WTC11 (cell line): ENCODE results near the gene ZBTB20. TPM values are rescaled to one million over a fixed set of nuclear protein-coding genes. Genes with fewer than 3 reads are reported as not detected.

Experiments used
- ATAC-seq: fragments of 200-7000 bp; cut with Tn5 transposase; 2 replicates; pipeline ENCODE4 v1.10.0; 2021; ENCODE audit warnings: mild to moderate bottlenecking, moderate library complexity
- CTCF ChIA-PET: fragments of 300-600 bp; sonication (Branson Sonifier 250); formaldehyde crosslinking; loops from one replicate; lab custom pipeline; 2021; ENCODE audit warnings: antibody characterized with exemption; lab: Charles Lee
- POLR2A ChIA-PET: fragments of 350-600 bp; sonication (Branson Sonifier 250); formaldehyde crosslinking; loops from one replicate; lab custom pipeline; 2021; ENCODE audit warnings: antibody characterized with exemption; lab: Charles Lee
- DNase-seq: peaks from one replicate; pipeline ENCODE4 v3.0.0; 2021; ENCODE audit warnings: low spot score
- H3K27ac Mint-ChIP-seq: 2 replicates; pipeline ENCODE4 v1.8.0; 2021; ENCODE audit warnings: mixed read lengths
- H3K27me3 Mint-ChIP-seq: 2 replicates; pipeline ENCODE4 v1.8.0; 2021; ENCODE audit warnings: low read depth, mild to moderate bottlenecking, moderate library complexity, mixed read lengths
- H3K36me3 Mint-ChIP-seq: 2 replicates; pipeline ENCODE4 v1.8.0; 2021; ENCODE audit warnings: mixed read lengths
- H3K4me1 Mint-ChIP-seq: 2 replicates; pipeline ENCODE4 v1.8.0; 2022; ENCODE audit warnings: mixed read lengths
- H3K4me3 Mint-ChIP-seq: 2 replicates; pipeline ENCODE4 v1.8.0; 2021; ENCODE audit warnings: mild to moderate bottlenecking, moderate library complexity, mixed read lengths
- H3K9me3 Mint-ChIP-seq: 2 replicates; pipeline ENCODE4 v1.8.0; 2021; ENCODE audit warnings: mixed read lengths
- CREM ChIP-seq: sonication (generic); formaldehyde crosslinking; IDR thresholded peaks from 2 replicates; pipeline ENCODE4 v1.8.1; 2022; ENCODE audit warnings: mild to moderate bottlenecking, missing genetic modification reagents, moderate library complexity
- GTF2I ChIP-seq: fragments of 250-450 bp; sonication (Bioruptor Pico); conservative IDR thresholded peaks from 2 replicates; pipeline ENCODE4 v1.4.0; 2021; ENCODE audit warnings: mild to moderate bottlenecking
- IRF1 ChIP-seq: sonication (generic); formaldehyde crosslinking; IDR thresholded peaks from 2 replicates; pipeline ENCODE4 v1.8.0; 2023; ENCODE audit warnings: missing genetic modification reagents
- JAZF1 ChIP-seq: fragments of 250-450 bp; sonication (Bioruptor Pico); IDR thresholded peaks from 2 replicates; pipeline ENCODE4 v1.9.0; 2021; ENCODE audit warnings: moderate library complexity, mild to moderate bottlenecking, inconsistent platforms
- KAT7 ChIP-seq: sonication (generic); formaldehyde crosslinking; IDR thresholded peaks from 2 replicates; pipeline ENCODE4 v1.8.1; 2023; ENCODE audit warnings: missing genetic modification reagents, mild to moderate bottlenecking, borderline replicate concordance
- NFE2L1 ChIP-seq: sonication (generic); formaldehyde crosslinking; IDR thresholded peaks from 2 replicates; pipeline ENCODE4 v1.8.1; 2023; ENCODE audit warnings: missing genetic modification reagents
- PREB ChIP-seq: sonication (generic); formaldehyde crosslinking; IDR thresholded peaks from 2 replicates; pipeline ENCODE4 v1.8.1; 2022; ENCODE audit warnings: mild to moderate bottlenecking, missing genetic modification reagents, moderate library complexity, borderline replicate concordance
- RELA ChIP-seq: sonication (generic); formaldehyde crosslinking; IDR thresholded peaks from 2 replicates; pipeline ENCODE4 v1.8.1; 2022; ENCODE audit warnings: missing genetic modification reagents, mild to moderate bottlenecking, borderline replicate concordance
- TEAD4 ChIP-seq: sonication (generic); formaldehyde crosslinking; IDR thresholded peaks from 2 replicates; pipeline ENCODE4 v1.8.0; 2022; ENCODE audit warnings: mild to moderate bottlenecking, missing genetic modification reagents
- ZNF416 ChIP-seq: fragments of 250-450 bp; sonication (Bioruptor Pico); IDR thresholded peaks from 2 replicates; pipeline ENCODE4 v1.9.0; 2021; ENCODE audit warnings: mild to moderate bottlenecking, inconsistent platforms
- ZNF671 ChIP-seq: fragments of 250-450 bp; sonication (Bioruptor Pico); IDR thresholded peaks from 2 replicates; pipeline ENCODE4 v1.8.0; 2021; ENCODE audit warnings: mild to moderate bottlenecking
- ZSCAN18 ChIP-seq: fragments of 250-450 bp; sonication (Bioruptor Pico); IDR thresholded peaks from 2 replicates; pipeline ENCODE4 v2.1.2; 2022; ENCODE audit warnings: mild to moderate bottlenecking, moderate library complexity
- total RNA-seq: library from RNA; stranded (reverse); gene quantifications from 3 replicates; pipeline ENCODE4 v1.2.3, GENCODE V29; 2021
- TF ChIP-seq, protein P1 (sequence below): sonication (generic); formaldehyde crosslinking; IDR thresholded peaks from 2 replicates; pipeline ENCODE4 v1.8.1; 2022; ENCODE audit warnings: mild to moderate bottlenecking, moderate library complexity, missing genetic modification reagents
- TF ChIP-seq, protein P2 (sequence below): sonication (generic); formaldehyde crosslinking; IDR thresholded peaks from 2 replicates; pipeline ENCODE4 v1.8.0; 2022; ENCODE audit warnings: mild to moderate bottlenecking, missing genetic modification reagents
- TF ChIP-seq, protein P3 (sequence below): sonication (generic); formaldehyde crosslinking; IDR thresholded peaks from 2 replicates; pipeline ENCODE4 v1.8.1; 2023; ENCODE audit warnings: mild to moderate bottlenecking, missing genetic modification reagents
- TF ChIP-seq, protein P4 (sequence below): sonication (generic); formaldehyde crosslinking; IDR thresholded peaks from 2 replicates; pipeline ENCODE4 v1.8.1; 2023; ENCODE audit warnings: mild to moderate bottlenecking, moderate library complexity, missing genetic modification reagents

ZBTB20 gene
- total RNA-seq, 1 experiment from 2014 or later, result 1.5 TPM

DNA sequence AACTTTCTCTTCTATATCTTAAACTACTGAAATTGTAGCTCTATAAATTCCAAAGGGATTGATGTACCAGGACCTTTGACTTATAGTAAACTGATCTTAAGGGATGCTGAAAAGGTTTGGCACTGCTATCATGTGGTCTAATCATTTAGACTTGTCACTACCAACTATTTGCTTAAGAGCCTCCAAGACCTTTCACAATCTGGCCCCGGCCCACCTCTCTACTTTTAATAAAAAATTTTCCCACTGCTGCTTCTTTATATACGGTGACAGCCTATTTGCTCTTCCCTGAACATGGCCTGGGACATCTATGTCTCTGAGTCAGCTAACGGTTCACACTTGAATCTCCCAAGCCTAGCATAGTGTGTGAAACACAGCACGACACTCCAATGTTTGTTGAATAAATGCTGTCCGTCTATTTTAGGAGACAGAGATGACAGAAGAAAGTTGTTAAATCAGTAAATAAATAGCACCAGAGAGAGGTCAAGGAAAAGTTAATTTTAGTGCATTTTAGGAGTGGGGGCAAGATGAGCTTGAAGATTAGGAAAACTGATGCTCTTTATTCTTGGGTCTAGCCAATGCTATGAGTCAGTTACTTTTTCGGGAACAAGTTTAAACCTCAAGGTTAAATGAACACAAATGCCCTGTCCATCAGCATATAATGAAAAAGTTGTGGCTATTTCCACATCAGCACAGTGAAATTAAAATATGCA, 640.3 kb downstream of the ZBTB20 start:
- H3K27ac Mint-ChIP-seq, result no peak overlapping the region
- H3K9me3 Mint-ChIP-seq, result no peaks in the 10 kb centered on the region
- POLR2A ChIA-PET, result no interaction called here
- CTCF ChIA-PET, result no interaction called here
- H3K4me1 Mint-ChIP-seq, result peaks cover 24% of the 10 kb centered on the region
- no peaks in the 10 kb centered on the region for H3K36me3 Mint-ChIP-seq
- no peak for TF ChIP-seq PREB (CRISPR knock-in tag)
- DNase-seq (no peak), ATAC-seq (no peak)
- H3K27me3 Mint-ChIP-seq, result no peaks in the 10 kb centered on the region
- no peak overlapping the region for H3K4me3 Mint-ChIP-seq

DNA sequence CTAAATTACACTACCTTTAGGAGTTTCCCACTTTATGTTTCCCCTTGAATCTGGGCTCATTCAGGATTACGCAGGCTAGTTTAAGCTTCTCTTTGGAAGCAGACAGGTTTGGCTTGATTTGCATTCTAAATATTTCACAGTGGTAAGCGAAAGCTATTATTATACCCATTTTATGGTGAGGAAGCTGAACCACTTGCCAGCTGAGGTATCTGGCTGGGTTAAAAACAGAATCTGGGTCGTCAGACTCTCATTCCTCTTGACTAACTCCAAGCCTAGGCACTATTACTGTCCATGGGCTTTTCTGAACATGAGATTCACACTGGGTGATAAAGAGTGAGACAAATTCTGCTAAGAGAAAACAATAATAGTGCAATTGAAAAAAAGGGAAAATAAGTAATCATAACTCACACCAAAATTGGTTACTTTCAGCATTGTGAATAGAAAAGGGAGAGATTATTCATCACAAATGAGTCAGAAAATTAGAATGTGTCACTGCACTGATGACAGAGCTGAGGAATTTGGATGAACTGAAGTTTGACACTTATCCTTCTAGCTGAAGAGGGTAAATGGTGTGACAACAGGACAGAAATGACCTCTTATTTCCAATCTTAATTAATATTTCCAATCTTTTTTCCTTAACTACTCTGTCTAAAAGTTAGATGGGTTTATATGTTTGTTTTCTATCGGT, 642.0 kb downstream of the ZBTB20 start:
- H3K4me1 Mint-ChIP-seq, result peaks cover 24% of the 10 kb centered on the region
- ChIA-PET POLR2A (no interaction called here), CTCF (no interaction called here)
- H3K9me3 Mint-ChIP-seq, result no peaks in the 10 kb centered on the region
- H3K4me3 Mint-ChIP-seq, result no peak overlapping the region
- TF ChIP-seq, protein P1, sequence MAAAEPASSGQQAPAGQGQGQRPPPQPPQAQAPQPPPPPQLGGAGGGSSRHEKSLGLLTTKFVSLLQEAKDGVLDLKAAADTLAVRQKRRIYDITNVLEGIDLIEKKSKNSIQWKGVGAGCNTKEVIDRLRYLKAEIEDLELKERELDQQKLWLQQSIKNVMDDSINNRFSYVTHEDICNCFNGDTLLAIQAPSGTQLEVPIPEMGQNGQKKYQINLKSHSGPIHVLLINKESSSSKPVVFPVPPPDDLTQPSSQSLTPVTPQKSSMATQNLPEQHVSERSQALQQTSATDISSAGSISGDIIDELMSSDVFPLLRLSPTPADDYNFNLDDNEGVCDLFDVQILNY (CRISPR knock-in tag), result no peak
- TF ChIP-seq, protein P2, sequence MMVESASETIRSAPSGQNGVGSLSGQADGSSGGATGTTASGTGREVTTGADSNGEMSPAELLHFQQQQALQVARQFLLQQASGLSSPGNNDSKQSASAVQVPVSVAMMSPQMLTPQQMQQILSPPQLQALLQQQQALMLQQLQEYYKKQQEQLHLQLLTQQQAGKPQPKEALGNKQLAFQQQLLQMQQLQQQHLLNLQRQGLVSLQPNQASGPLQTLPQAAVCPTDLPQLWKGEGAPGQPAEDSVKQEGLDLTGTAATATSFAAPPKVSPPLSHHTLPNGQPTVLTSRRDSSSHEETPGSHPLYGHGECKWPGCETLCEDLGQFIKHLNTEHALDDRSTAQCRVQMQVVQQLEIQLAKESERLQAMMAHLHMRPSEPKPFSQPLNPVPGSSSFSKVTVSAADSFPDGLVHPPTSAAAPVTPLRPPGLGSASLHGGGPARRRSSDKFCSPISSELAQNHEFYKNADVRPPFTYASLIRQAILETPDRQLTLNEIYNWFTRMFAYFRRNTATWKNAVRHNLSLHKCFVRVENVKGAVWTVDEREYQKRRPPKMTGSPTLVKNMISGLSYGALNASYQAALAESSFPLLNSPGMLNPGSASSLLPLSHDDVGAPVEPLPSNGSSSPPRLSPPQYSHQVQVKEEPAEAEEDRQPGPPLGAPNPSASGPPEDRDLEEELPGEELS (CRISPR knock-in tag), result no peak
- TF ChIP-seq IRF1 (CRISPR knock-in tag) (no peak), JAZF1 (CRISPR knock-in tag) (no peak), RELA (CRISPR knock-in tag) (no peak)
- no peaks in the 10 kb centered on the region for H3K27me3 Mint-ChIP-seq
- no peak for ATAC-seq
- H3K27ac Mint-ChIP-seq, result no peak overlapping the region
- no peak for DNase-seq
- no peaks in the 10 kb centered on the region for H3K36me3 Mint-ChIP-seq

GRCh38 chr3:114502204-114502603, 644.9 kb downstream of the ZBTB20 start:
- ChIA-PET CTCF (no interaction called here), POLR2A (no interaction called here)
- Mint-ChIP-seq H3K27me3 (no peaks in the 10 kb centered on the region), H3K4me1 (peaks cover 13% of the 10 kb centered on the region), H3K9me3 (no peaks in the 10 kb centered on the region), H3K36me3 (no peaks in the 10 kb centered on the region), H3K4me3 (no peak overlapping the region), H3K27ac (no peak overlapping the region)
- TF ChIP-seq GTF2I (CRISPR knock-in tag), result no peak
- TF ChIP-seq CREM (CRISPR knock-in tag), result no peak
- TF ChIP-seq ZNF671 (CRISPR knock-in tag), result no peak
- no peak for TF ChIP-seq ZSCAN18 (CRISPR knock-in tag)
- DNase-seq, result no peak
- ATAC-seq, result no peak

DNA sequence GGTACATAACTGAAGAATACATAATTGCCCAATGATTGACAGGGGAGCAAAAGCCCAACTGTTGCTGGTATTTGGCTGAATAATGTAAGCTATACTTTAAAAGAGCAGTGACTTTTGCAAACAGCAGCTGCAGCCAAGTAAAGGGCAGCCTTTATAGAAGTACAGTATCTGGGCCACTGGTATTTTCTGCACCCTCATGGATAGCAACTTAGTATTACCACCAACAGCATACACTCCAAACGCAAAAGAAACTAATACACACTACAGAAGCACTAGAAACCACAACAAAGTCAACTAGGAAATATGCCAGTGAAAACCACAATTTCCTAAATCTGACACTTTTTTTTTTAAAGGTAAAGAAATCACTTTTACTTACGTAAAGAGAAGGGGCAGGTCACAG, 647.1 kb downstream of the ZBTB20 start:
- H3K36me3 Mint-ChIP-seq, result no peaks in the 10 kb centered on the region
- ChIA-PET CTCF (interaction anchor here (1.0 to 1.3 kb wide), 2 partner anchors 81 to 352 kb away, joined by 3 read pairs; no protein-coding TSS in a partner anchor), POLR2A (no interaction called here)
- peaks cover 20% of the 10 kb centered on the region for H3K4me1 Mint-ChIP-seq
- H3K4me3 Mint-ChIP-seq, result no peak overlapping the region
- no peaks in the 10 kb centered on the region for H3K27me3 Mint-ChIP-seq
- ATAC-seq (no peak), DNase-seq (no peak)
- no peaks in the 10 kb centered on the region for H3K9me3 Mint-ChIP-seq
- H3K27ac Mint-ChIP-seq, result no peak overlapping the region
- TF ChIP-seq, protein P3, sequence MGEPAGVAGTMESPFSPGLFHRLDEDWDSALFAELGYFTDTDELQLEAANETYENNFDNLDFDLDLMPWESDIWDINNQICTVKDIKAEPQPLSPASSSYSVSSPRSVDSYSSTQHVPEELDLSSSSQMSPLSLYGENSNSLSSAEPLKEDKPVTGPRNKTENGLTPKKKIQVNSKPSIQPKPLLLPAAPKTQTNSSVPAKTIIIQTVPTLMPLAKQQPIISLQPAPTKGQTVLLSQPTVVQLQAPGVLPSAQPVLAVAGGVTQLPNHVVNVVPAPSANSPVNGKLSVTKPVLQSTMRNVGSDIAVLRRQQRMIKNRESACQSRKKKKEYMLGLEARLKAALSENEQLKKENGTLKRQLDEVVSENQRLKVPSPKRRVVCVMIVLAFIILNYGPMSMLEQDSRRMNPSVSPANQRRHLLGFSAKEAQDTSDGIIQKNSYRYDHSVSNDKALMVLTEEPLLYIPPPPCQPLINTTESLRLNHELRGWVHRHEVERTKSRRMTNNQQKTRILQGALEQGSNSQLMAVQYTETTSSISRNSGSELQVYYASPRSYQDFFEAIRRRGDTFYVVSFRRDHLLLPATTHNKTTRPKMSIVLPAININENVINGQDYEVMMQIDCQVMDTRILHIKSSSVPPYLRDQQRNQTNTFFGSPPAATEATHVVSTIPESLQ (CRISPR knock-in tag), result no peak
- TF ChIP-seq KAT7 (CRISPR knock-in tag), result no peak
- TF ChIP-seq, protein P1 (CRISPR knock-in tag), result no peak
- no peak for TF ChIP-seq NFE2L1 (CRISPR knock-in tag)
- no peak for TF ChIP-seq TEAD4 (CRISPR knock-in tag)
- no peak for TF ChIP-seq ZNF416 (CRISPR knock-in tag)
- TF ChIP-seq, protein P4, sequence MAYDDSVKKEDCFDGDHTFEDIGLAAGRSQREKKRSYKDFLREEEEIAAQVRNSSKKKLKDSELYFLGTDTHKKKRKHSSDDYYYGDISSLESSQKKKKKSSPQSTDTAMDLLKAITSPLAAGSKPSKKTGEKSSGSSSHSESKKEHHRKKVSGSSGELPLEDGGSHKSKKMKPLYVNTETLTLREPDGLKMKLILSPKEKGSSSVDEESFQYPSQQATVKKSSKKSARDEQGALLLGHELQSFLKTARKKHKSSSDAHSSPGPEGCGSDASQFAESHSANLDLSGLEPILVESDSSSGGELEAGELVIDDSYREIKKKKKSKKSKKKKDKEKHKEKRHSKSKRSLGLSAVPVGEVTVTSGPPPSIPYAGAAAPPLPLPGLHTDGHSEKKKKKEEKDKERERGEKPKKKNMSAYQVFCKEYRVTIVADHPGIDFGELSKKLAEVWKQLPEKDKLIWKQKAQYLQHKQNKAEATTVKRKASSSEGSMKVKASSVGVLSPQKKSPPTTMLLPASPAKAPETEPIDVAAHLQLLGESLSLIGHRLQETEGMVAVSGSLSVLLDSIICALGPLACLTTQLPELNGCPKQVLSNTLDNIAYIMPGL, result no peak
- TF ChIP-seq RELA (CRISPR knock-in tag), result no peak
